GM18502 (cell line): ENCODE measurements around the gene MRPS10.

Experiments
- ATAC-seq: cut with Tn5 transposase; IDR thresholded peaks from one replicate; pipeline ENCODE4 v1.9.1; 2021; ENCODE audit warnings: mild to moderate bottlenecking; ENCODE audit not compliant: unreplicated experiment, poor library complexity

The MRPS10 gene

DNA sequence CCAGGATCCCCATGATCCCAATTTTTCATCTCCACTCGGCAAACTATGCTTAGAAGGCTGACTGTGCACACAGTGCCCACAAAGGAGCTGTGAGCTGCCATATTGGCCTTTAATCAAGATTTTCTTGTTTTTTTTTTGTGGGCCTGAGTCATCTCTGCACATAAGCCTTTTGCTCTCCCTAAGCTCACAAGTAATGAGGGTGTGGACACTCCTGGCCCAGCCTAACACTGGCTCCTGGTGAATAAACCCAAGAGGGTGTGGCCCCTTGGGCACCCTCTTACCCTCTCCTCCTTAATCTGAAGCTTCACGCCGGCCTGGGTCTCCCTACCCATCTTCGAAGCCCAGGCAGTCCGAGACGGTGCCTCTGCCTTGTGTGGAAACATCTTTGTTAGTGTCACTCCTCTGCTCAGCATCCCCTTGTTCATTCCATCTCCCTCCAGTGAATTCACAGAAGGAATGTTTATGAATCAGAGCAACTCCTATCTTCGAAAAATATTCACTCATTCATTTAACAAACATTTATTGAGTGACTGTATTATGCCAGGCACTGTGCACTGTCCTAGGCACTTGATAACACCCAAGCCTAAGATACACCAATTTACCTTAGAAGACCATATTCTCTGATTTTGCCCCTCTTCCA is 22.2 kb upstream of the MRPS10 start:
- ATAC-seq, result no peak

DNA sequence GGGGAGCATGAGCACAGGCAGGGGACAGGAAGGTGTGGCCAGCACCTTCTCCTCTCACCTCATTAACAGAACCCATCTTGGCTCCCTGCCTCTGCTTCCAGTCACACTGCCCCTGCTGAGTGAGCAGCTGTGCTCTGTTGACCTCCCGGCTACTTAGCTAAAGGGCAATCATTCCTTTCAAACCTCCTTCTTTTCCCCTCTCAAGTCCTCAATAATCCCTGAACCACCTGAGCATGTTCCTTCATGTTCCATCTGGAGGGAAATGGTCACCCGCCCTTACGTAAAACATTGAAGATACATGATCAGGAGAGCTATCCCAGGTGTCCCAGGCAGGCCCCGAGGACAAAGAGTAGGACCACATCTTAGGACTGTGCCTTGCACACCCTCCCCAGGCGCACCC is 21.7 kb upstream of the MRPS10 start:
- ATAC-seq, result no peak

DNA sequence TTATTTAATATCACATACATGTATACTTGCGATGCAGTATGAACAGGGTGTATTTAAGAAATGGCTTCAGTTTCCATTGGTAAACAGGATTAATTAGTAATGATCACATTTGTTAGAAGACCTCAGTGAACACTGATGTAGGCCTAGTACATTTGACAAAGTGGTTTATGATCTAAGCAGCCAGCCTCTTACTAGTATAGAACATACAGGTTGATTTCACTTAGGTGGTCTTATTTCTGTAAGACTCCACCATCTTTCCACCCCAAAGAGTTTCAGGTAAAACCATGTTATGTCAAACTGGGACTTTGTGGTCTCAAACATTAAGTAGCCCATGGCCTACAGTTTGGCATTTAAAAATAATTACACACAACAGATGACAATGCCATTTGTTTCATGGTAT is 20.2 kb upstream of the MRPS10 start:
- ATAC-seq, result no peak

DNA sequence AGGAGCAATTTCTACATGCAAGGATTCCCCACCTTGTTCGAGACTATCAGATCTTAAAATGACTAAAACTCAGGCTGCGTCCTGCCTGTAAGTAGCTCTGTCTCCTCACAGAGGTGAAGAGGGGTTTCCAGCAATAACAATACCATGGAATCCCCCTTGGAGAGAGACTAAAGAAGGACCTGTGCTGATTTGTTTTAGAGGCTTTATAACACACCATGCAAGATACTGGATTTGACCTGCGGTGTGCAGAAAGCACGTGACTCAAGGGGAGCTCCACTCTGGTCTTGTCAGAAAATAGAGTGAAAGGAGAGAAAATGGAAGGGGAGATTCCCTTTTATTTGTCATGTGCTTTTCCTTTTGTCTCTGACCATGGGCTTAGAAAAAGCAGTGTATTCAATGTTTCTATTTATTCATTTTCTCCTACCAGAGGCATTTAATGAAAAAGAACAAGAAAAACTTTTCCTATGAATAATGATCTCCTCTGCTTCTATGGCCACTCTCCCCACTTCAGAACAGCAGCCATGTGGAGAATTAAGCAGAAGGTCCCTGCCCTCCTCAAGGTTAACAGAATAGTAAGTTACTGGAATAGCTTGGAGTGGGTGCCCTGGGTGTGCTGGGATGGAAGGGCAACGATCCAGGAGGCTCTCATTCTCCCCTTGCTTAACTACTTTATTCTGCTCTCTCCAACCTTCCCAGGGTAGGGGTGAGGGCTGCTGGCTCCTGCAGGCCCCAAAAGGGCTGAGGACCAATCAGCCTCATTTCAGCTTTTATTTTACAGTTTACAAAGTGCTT is 19.2 kb upstream of the MRPS10 start:
- peak; percentile 60 for ATAC-seq

DNA sequence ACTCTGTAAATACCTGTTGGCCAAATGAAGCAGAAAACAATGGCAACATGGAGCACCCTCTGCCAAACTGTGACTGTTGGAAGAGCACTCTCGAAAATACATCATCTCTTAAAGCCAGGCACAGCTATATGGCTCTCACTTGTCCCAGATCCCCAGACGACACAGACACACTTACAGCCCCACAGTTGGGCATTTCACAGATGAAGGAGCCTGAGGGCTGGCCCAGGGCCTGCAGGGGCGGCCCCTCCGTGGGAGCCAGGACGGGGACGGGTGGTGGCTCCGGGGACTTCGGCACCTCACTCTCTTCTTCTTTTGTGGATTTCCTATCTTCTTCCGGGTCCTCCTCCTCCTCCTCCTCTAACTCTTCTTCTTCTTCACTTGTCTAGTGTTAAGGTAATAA is 18.4 kb upstream of the MRPS10 start:
- ATAC-seq, result peak; percentile 36

DNA sequence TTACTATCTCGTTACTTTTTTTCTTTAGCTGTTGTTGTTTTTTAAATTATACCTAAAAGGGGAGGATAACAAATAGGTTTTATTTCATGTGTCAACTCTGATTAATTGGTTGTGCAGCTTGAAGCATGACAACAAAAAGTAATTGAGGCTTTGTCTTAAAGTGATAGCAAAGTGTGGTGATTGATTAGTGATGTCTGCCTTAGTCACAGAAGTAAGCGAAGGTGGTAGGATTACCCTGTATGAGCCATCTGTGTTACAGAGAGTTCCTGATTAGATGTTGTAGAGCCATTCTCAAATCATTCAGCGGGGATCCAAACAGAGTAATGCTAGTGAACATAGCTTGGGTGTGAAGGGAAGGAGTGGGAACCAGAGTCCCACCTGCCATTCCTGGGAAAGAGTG is 14.4 kb upstream of the MRPS10 start:
- ATAC-seq, result no peak

DNA sequence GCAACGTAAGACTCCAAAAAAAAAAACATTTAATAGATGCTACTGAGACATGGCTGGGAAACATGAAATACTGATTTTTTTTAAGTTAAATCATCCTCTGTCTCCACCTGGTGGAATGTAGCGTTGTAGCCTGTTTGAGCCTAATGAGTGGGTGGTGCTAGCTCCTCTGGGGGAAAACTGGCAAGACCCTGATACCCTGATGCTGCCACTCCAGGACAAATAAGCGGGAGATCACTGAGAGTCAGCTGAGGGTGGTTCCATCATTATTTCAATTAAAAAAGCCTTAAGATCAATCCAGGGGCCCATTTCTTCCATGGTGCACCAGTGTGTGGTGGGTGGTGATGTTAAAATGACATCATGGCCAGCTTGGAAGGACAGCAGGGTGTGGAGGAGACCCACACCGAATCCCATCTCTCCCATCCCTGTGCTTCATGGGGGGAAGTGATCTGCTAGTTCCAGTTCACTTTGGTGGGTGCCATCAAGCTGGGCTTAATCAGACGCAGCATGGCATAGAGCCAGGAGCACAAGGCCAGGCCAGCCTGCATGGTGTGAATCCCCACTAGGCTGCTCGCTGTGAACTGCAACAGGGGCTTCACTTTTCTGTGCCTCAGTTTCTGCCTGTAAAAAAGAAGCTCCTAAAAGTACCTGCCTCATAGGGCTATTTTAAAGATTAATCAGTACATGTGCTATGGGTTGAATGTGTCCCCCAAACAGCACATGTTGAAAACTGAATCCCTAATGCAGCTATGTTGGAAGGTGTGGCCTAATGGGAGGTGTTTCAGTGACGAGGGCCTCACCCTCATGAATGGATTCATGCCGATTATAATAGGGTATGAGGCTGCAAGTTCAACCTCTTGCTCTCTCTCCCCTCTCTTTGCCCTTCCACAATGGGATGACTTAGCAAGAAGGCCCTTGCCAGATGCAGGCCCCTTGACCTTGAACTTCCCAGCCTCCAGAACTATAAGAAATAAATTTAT is 13.0 kb upstream of the MRPS10 start:
- ATAC-seq, result no peak

DNA sequence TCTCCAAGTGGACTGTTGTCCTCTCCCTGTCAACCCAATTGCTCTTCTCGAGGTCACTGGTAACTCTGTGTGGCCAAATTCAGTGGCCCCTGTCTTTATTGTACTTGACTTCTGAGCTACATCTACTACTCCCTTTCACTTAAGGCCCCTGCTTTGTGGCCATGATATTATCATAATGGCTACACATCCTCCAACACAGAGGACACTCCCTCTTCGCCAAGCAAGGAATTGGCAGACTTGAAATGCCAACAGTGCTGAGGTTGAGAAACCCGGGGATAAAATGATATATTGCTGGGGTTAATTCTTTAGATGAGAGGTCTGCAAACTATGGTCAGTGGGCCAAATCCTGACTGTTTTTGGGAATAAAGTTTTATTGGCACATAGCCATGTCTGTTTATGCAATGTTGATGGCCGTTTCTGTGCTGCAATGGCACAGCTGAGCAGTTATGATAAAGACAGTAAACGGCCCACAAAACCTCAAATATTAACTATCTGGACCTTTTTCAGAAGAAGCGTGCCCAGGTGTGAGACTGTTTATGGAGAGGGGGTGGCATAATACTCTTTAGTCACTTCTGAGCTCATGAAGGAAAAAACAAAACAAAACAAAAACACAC is 12.0 kb upstream of the MRPS10 start:
- ATAC-seq, result no peak

DNA sequence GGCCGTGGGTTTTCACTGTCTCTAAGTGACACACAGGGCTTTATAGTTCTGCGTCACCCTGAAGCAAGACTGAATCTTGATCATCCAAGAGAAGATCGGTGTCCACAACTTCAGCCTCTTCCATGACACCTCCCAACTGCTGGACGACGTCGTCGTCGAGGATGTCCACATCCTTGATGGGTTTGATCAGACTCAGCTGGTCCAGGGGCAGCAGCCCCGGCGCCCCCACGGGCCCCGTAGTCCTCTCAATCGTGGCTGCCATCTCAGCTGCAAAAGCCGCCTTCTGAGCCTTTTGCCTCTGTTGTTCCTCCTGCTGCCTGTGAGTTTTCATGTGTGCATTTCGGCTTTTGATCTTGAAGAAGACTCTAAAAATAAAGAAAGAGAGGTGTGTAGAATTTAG is 10.6 kb upstream of the MRPS10 start:
- no peak for ATAC-seq

DNA sequence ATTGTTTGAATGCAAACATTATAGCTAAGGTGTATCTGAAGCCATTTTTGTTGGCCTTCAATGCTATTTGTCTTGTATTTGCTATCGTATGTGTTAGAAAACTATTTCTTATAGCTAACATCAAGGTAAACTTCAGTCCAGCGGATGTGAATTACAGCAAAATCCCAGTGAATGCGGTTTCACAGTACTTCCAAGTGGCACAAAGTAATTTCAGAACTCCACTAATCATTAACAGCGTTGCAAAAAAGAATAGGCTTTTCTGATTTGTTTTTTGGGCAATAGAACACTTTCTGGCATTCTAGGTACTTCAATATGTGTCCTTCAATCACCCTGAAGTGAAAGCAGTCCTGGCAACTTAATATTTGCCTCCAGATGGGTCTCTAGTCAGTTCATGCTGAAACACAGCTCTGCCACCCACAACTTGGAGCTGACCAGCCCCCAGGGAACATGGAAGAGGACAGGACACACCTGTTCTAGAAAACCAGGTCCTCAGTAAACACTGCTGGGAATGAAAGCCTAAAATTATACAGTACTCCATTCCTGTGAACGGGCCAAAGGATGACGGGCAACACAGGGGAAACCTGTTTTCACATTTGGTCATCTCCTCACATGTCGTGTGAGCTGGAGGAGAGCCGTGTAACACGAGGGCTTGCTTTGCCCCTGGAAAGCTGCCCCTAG is 9.7 kb upstream of the MRPS10 start:
- no peak for ATAC-seq

DNA sequence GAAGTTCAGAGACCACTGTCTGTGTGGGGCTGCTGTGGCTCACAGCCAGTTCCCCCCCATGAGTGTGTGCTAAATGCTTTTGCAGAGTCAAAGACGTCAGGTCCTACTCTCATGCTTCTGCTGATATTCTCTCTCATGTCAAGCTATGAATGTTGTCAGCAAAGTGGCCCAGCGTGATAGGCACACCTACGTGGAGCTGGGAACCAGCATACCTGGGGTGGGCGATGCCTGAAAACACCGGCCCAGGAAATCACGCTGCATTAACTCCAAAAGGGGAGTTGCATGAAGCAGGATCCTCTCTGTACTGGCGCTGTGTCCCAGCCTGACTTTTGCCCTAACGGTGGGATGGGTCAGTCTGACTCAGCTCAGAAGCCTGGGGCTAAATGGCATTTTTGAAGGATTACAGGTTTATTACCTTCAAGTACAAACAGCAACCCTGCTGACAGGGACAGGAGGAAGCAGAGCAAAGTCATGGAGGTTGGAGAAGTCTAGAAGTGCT is 9.0 kb upstream of the MRPS10 start:
- ATAC-seq, result no peak

DNA sequence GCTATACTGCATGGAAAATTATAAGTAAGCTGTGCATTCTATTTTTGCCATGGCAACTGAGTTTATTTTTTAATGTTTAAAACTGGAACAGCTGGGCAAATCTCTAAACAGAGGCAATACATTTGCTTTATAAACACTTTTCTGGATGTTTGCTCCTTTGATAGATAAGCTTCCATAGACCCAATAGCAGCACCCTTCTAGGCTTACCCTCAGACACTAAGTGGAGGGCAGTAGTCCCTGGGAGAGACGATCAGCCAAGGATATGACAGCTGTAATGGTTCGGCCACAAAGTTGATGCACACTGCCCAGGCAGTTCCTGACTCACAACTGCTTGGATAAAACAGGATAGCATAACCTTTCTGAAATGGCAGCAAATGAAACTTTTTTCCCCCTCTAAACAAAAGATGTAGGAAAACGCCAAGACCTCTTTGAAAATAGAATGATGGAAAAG is 8.5 kb upstream of the MRPS10 start:
- no peak for ATAC-seq

DNA sequence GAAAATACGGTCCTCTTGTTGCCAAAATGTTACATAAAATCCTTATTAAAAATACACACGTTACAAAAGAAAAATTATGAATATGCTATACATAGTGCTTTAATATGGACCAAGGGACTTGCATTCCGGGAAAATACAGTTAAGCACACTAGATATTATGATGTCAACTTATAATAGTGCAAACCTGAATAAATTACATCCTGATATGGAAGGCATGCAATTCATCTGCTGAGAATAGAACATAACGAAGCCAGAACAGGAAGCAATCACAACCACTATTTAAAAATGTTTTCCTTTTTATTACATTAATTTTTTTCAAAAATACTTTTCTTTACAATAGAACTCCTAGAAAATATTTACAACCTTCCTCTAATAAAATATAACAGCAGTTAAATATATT is 7.8 kb upstream of the MRPS10 start:
- ATAC-seq, result no peak

DNA sequence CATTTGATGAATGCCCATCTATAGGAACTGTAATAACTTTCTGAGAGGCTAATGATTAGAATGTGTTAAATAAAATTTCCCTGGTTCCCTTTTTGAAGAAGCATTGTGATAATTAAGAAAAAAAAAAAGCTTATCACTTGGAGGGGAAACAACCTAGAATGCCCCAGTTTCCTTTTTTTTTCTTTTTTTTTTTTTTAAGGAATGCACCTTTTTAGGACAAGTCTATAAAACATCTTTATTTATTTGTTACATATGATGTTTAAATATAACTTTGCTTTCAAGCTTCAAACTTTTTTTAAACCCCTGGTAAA is 7.3 kb upstream of the MRPS10 start:
- no peak for ATAC-seq

DNA sequence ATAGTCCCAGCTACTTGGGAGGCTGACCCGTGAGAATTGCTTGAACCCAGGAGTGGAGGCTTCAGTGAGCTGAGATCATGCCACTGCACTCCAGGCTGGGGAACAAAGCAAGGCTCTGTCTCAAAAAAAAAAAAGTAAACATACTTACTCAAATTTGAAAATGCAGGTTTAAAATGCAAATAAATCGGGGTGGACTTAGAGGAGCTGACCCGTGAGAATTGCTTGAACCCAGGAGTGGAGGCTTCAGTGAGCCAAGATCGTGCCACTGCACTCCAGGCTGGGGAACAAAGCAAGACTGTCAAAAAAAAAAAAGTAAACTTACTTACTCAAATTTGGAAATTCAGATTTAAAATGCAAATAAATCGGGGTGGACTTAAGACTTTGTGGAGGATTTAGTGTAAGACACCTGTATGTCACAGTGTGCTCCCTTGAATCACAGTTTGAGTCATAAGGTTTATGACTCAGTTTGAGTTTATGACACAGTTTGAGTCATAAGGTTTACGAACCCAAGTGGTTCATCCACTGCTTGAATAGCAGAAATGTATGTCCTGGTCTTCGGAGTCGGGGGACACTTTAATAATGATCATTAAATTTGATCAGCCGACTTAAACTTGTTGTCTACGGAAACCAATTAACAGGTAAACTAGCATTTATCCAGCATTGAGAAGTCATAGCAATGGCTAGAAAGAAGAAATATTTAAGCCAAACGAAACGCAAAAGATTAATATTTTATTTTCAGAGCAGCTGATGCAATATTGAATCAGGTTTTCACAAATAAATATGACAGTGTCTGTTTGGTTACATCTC is 6.8 kb upstream of the MRPS10 start:
- peak; percentile 94 for ATAC-seq

DNA sequence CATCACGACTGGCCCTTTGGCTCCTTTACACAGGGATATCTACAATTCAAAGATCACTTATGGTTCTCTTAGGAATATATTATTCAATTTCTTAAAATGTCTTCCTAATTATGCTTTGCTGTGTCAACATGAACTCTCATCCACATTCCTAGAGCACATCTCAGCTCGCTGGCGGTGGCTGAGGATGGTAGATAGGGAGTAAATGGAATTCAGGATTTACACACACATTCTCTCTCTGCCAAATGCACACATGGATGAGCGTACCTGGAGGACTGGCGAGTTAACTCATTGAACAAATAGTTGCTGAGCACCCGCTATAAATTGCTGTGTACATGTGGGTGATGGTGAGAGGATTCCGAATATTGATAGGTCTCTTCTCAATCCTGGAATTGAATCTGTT is 4.8 kb upstream of the MRPS10 start:
- no peak for ATAC-seq

DNA sequence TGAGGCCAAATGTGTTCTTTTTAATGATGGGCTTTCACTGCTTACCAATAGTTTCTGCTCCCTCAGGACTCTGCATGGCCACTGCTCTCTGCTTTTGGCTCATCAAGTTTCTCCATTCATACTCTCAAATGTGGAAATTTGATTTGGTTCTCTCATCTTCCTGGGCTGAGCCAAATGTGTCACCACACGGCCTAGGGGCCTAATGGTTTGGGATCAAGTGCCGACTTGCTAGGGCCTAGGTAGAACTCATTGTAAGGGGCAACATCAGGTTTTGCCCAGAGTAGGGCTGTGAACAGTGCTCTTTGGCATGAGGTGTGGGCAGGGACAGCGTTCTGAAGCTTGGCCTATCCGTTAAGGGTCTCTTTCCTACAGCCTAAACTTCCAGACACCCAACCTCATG is 3.9 kb upstream of the MRPS10 start:
- ATAC-seq, result no peak

DNA sequence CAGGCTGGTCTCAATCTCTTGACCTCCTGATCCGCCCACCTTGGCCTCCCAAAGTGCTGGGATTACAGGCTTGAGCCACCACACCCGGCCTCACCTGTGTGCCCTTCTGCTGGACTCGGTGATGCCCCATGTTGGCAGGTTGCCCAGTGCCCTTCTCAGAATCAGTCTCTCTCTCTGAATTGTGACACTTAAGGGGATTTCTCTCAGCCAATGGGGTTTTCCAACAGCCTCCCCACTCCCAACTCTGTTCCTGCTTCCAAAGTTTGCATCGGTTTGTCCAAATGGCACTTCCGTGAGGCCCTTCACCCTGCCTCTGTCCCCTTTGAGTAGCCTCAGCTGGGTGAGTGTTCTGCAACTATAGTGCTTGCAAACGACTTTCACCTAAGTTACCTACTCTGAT is 3.1 kb upstream of the MRPS10 start:
- no peak for ATAC-seq

DNA sequence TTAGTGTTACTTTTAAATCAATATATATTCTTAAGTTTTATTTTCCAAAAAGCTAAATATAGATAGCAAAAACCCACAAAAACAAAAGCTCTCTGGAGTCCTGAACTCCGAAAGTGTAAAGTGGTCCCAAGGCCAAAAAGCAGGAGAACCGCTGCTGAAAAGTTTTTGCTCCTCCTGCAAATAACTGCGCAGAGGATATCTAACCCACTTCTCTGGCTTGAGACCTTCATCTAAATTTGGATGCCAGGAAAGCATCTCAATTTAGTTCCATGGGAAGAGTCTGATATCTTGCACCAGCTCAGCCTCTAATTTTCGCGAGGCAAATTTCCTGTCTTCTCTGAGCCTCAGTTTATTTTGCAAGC is 523 bp downstream of the MRPS10 start:
- no peak for ATAC-seq
